ENCODE results near the gene KATNB1.
"Not testable (repeated sequence)": the region's sequence is repeated elsewhere in the genome, so short reads cannot be mapped to it uniquely, and the experiment has no call there.

KATNB1 gene

GRCh38 chr16:57783116-57783515, 47.5 kb downstream of the KATNB1 start:
- no peak for TF ChIP-seq ZNF274 (IDR thresholded peaks at IDR 0.05; ENCODE audit: low read depth, low read length)
- no peak overlapping the region for H3K4me3 ChIP-seq (ENCODE audit: low read length)

GRCh38 chr16:57783883-57784282, 48.3 kb downstream of the KATNB1 start:
- H3K4me3 ChIP-seq (ENCODE audit: low read length): no peak overlapping the region
- no peak for TF ChIP-seq ZNF274 (IDR thresholded peaks at IDR 0.05; ENCODE audit: low read depth, low read length)

GRCh38 chr16:57784334-57784733, 48.8 kb downstream of the KATNB1 start:
- no peak overlapping the region for H3K4me3 ChIP-seq (ENCODE audit: low read length)
- no peak for TF ChIP-seq ZNF274 (IDR thresholded peaks at IDR 0.05; ENCODE audit: low read depth, low read length)

GRCh38 chr16:57785385-57785784, 49.8 kb downstream of the KATNB1 start:
- H3K4me3 ChIP-seq (ENCODE audit: low read length): no peak overlapping the region

GRCh38 chr16:57785924-57786323, 50.4 kb downstream of the KATNB1 start:
- H3K4me3 ChIP-seq (ENCODE audit: low read length): no peak overlapping the region
- no peak for TF ChIP-seq ZNF274 (IDR thresholded peaks at IDR 0.05; ENCODE audit: low read depth, low read length)

More at GRCh38 chr16:57785385-57785784, 49.8 kb downstream of the KATNB1 start:
- TF ChIP-seq ZNF274 (IDR thresholded peaks at IDR 0.05; ENCODE audit: low read depth, low read length): no peak

GRCh38 chr16:57786632-57787518, 51.3 kb downstream of the KATNB1 start:
- no peak for TF ChIP-seq ZNF274 (IDR thresholded peaks at IDR 0.05; ENCODE audit: low read depth, low read length)
- no peak overlapping the region for H3K4me3 ChIP-seq (ENCODE audit: low read length)

GRCh38 chr16:57787519-57787905, 51.9 kb downstream of the KATNB1 start:
- H3K4me3 ChIP-seq (ENCODE audit: low read length): no peak overlapping the region
- TF ChIP-seq ZNF274 (IDR thresholded peaks at IDR 0.05; ENCODE audit: low read depth, low read length): no peak

- H3K4me3 ChIP-seq (ENCODE audit: low read length): no peak overlapping the region
- no peak for TF ChIP-seq ZNF274 (IDR thresholded peaks at IDR 0.05; ENCODE audit: low read depth, low read length)
Observed at GRCh38 chr16:57788252-57788841, 52.8 kb downstream of the KATNB1 start.

- TF ChIP-seq ZNF274 (IDR thresholded peaks at IDR 0.05; ENCODE audit: low read depth, low read length): no peak
- no peak overlapping the region for H3K4me3 ChIP-seq (ENCODE audit: low read length)
Observed at GRCh38 chr16:57788951-57789350, 53.4 kb downstream of the KATNB1 start.

GRCh38 chr16:57791195-57791892, 55.8 kb downstream of the KATNB1 start:
- H3K4me3 ChIP-seq (ENCODE audit: low read length): no peak overlapping the region
- TF ChIP-seq ZNF274 (IDR thresholded peaks at IDR 0.05; ENCODE audit: low read depth, low read length): no peak

GRCh38 chr16:57791893-57792461, 56.4 kb downstream of the KATNB1 start:
- TF ChIP-seq ZNF274 (IDR thresholded peaks at IDR 0.05; ENCODE audit: low read depth, low read length): no peak
- H3K4me3 ChIP-seq (ENCODE audit: low read length): no peak overlapping the region

- no peak for TF ChIP-seq ZNF274 (IDR thresholded peaks at IDR 0.05; ENCODE audit: low read depth, low read length)
- H3K4me3 ChIP-seq (ENCODE audit: low read length): no peak overlapping the region
Observed at GRCh38 chr16:57794849-57795430, 59.4 kb downstream of the KATNB1 start.

- no peak for TF ChIP-seq ZNF274 (IDR thresholded peaks at IDR 0.05; ENCODE audit: low read depth, low read length)
- no peak overlapping the region for H3K4me3 ChIP-seq (ENCODE audit: low read length)
Observed at GRCh38 chr16:57795431-57795878, 59.9 kb downstream of the KATNB1 start.

GRCh38 chr16:57796014-57796413, 60.4 kb downstream of the KATNB1 start:
- H3K4me3 ChIP-seq (ENCODE audit: low read length): not testable (repeated sequence)

Data from GM08714 (cell line).